Measurements from ENCODE around the gene RELN. TPM values are rescaled to one million over a fixed set of nuclear protein-coding genes. Genes with fewer than 3 reads are reported as not detected.

RELN gene
- total and polyA plus RNA-seq, 2 of the 13 experiments (the other 11 are each of a cell fraction or from before 2014, with no cell fraction given), result 315 to 332 TPM

DNA sequence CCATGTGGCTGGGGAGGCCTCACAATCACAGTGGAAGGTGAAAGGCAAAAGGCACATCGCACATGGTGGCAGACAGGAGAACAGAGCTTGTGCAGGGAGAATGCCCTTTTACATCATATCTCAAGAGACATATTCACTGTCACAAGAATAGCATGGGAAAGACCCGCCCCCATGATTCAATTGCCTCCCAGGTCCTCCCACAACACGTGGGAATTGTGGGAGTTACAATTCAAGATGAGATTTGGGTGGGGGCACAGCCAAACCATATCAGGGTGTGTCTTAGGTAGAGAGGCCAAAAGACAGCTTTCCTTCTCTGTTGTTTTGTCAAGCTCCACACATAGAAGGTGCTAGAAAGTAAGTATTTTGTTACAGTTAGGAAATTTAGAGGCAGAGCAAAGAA, 522.6 kb downstream of the RELN start:
- TF ChIP-seq MYC (CRISPR knock-in tag; IDR thresholded peaks at IDR 0.05; ENCODE audit: borderline replicate concordance), result no peak
- TF ChIP-seq U2AF1 (optimal IDR thresholded peaks at IDR 0.05; ENCODE audit: low read depth, low read length), result no peak
- TF ChIP-seq ZKSCAN8 (CRISPR knock-in tag; IDR thresholded peaks at IDR 0.05; ENCODE audit: borderline replicate concordance), result no peak
- TF ChIP-seq, protein P1, sequence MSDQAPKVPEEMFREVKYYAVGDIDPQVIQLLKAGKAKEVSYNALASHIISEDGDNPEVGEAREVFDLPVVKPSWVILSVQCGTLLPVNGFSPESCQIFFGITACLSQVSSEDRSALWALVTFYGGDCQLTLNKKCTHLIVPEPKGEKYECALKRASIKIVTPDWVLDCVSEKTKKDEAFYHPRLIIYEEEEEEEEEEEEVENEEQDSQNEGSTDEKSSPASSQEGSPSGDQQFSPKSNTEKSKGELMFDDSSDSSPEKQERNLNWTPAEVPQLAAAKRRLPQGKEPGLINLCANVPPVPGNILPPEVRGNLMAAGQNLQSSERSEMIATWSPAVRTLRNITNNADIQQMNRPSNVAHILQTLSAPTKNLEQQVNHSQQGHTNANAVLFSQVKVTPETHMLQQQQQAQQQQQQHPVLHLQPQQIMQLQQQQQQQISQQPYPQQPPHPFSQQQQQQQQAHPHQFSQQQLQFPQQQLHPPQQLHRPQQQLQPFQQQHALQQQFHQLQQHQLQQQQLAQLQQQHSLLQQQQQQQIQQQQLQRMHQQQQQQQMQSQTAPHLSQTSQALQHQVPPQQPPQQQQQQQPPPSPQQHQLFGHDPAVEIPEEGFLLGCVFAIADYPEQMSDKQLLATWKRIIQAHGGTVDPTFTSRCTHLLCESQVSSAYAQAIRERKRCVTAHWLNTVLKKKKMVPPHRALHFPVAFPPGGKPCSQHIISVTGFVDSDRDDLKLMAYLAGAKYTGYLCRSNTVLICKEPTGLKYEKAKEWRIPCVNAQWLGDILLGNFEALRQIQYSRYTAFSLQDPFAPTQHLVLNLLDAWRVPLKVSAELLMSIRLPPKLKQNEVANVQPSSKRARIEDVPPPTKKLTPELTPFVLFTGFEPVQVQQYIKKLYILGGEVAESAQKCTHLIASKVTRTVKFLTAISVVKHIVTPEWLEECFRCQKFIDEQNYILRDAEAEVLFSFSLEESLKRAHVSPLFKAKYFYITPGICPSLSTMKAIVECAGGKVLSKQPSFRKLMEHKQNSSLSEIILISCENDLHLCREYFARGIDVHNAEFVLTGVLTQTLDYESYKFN (CRISPR knock-in tag; conservative IDR thresholded peaks at IDR 0.05), result no peak
- TF ChIP-seq MIER3 (CRISPR knock-in tag; IDR thresholded peaks at IDR 0.05; ENCODE audit: borderline replicate concordance), result no peak
- TF ChIP-seq ZC3H13 (CRISPR knock-in tag; IDR thresholded peaks at IDR 0.05), result no peak
- TF ChIP-seq POGZ (CRISPR knock-in tag; IDR thresholded peaks at IDR 0.05), result no peak
- TF ChIP-seq, protein P2, sequence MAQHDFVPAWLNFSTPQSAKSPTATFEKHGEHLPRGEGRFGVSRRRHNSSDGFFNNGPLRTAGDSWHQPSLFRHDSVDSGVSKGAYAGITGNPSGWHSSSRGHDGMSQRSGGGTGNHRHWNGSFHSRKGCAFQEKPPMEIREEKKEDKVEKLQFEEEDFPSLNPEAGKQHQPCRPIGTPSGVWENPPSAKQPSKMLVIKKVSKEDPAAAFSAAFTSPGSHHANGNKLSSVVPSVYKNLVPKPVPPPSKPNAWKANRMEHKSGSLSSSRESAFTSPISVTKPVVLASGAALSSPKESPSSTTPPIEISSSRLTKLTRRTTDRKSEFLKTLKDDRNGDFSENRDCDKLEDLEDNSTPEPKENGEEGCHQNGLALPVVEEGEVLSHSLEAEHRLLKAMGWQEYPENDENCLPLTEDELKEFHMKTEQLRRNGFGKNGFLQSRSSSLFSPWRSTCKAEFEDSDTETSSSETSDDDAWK (CRISPR knock-in tag; IDR thresholded peaks at IDR 0.05), result no peak
- TF ChIP-seq, protein P3, sequence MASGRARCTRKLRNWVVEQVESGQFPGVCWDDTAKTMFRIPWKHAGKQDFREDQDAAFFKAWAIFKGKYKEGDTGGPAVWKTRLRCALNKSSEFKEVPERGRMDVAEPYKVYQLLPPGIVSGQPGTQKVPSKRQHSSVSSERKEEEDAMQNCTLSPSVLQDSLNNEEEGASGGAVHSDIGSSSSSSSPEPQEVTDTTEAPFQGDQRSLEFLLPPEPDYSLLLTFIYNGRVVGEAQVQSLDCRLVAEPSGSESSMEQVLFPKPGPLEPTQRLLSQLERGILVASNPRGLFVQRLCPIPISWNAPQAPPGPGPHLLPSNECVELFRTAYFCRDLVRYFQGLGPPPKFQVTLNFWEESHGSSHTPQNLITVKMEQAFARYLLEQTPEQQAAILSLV (CRISPR knock-in tag; IDR thresholded peaks at IDR 0.05; ENCODE audit: borderline replicate concordance), result no peak
- TF ChIP-seq, protein P4, sequence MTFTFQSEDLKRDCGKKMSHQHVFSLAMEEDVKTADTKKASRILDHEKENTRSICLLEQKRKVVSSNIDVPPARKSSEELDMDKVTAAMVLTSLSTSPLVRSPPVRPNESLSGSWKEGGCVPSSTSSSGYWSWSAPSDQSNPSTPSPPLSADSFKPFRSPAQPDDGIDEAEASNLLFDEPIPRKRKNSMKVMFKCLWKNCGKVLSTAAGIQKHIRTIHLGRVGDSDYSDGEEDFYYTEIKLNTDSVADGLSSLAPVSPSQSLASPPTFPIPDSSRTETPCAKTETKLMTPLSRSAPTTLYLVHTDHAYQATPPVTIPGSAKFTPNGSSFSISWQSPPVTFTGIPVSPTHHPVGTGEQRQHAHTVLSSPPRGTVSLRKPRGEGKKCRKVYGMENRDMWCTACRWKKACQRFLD (CRISPR knock-in tag; IDR thresholded peaks at IDR 0.05; ENCODE audit: borderline replicate concordance), result no peak
- H3K9me3 ChIP-seq (ENCODE audit: low read length), result no peaks in the 10 kb centered on the region
- no peak overlapping the region for H3K4me3 ChIP-seq (replicated peaks in 1 of 3; ENCODE audit: insufficient read depth in 1 of 3, low read depth in 2 of 3, low read length in 3 of 3)
- in situ Hi-C loops (cut with HindIII; ENCODE audit: extremely low pct_ligation_motif_present, low pct_unique_long_range_greater_than_20kb) (no loop called here), intact Hi-C loops (cut with micrococcal nuclease; ENCODE audit: unreplicated experiment) (no loop called here)
- CTCF ChIA-PET (ENCODE audit: low intra/inter-chr PET ratio, low total read pairs), result no interaction called here
- ATAC-seq, result no peak
- FAIRE-seq, result no peak
- no TSS peak for BruUV-seq (replicated peaks)
- H3K27ac ChIP-seq (ENCODE audit: extremely low read length, insufficient read depth, low read length), result no peak overlapping the region
- no peak overlapping the region for H3K9ac ChIP-seq (ENCODE audit: insufficient read depth, low read depth, low read length)
- POLR2A ChIA-PET, result no interaction called here
- H3K79me2 ChIP-seq (ENCODE audit: insufficient read depth, low read length), result no peaks in the 10 kb centered on the region
- no peak overlapping the region for H3K4me2 ChIP-seq (ENCODE audit: low read depth, low read length)
- H3K36me3 ChIP-seq (replicated peaks in 1 of 2; ENCODE audit: control insufficient read depth in 1 of 2, insufficient read depth in 2 of 2, low read length in 2 of 2), result no peaks in the 10 kb centered on the region
- H2AFZ ChIP-seq (ENCODE audit: low read length), result no peak overlapping the region
- peaks cover 15% of the 10 kb centered on the region for H3K4me1 ChIP-seq (ENCODE audit: insufficient read depth, low read length)
- no peak for DNase-seq (ENCODE audit: low spot score)
- 19% methylated on average over 3 of the region's 3 CpGs for WGBS (ENCODE audit: low lambda C conversion rate)
- H3K27me3 ChIP-seq (ENCODE audit: control insufficient read depth in 1 of 2, insufficient read depth in 2 of 2, low read length in 2 of 2), result no peaks in the 10 kb centered on the region
- no peaks in the 10 kb centered on the region for H4K20me1 ChIP-seq (ENCODE audit: insufficient read depth, low read length)
